ENCODE results near the gene ATP6V0A4.
"Not testable (repeated sequence)": the region's sequence is repeated elsewhere in the genome, so short reads cannot be mapped to it uniquely, and the experiment has no call there.

ATP6V0A4 gene

GRCh38 chr7:138829335-138829734 is 31.3 kb upstream of the ATP6V0A4 start:
- 82 to 89% methylated on average over 8 of the region's 11 CpGs for WGBS, 2 experiments (ENCODE audit: insufficient coverage in 2 of 2)

GRCh38 chr7:138828302-138828701 is 30.3 kb upstream of the ATP6V0A4 start:
- H3K36me3 ChIP-seq (ENCODE audit: control insufficient read depth, insufficient read depth, low read length), result no peaks in the 10 kb centered on the region
- H3K4me3 ChIP-seq (ENCODE audit: extremely low read depth, insufficient read depth, low read length, poor library complexity, severe bottlenecking), result no peak overlapping the region
- H3K4me1 ChIP-seq (ENCODE audit: control insufficient read depth, insufficient read depth, low read length, poor library complexity, severe bottlenecking), result no peaks in the 10 kb centered on the region
- no CpG with 5 or more reads among the region's 2 CpGs for WGBS, 2 experiments (ENCODE audit: insufficient coverage in 2 of 2)
- H3K27ac ChIP-seq (ENCODE audit: low read depth, low read length, severe bottlenecking), result no peak overlapping the region
- peaks cover 5% of the 10 kb centered on the region for H3K9me3 ChIP-seq (ENCODE audit: control insufficient read depth, low read length)

More at GRCh38 chr7:138829335-138829734, 31.3 kb upstream of the ATP6V0A4 start:
- Histone ChIP-seq H3K36me3 (ENCODE audit: control insufficient read depth, insufficient read depth, low read length) (peaks cover under 1% of the 10 kb centered on the region), H3K4me1 (ENCODE audit: control insufficient read depth, insufficient read depth, low read length, poor library complexity, severe bottlenecking) (no peaks in the 10 kb centered on the region), H3K9me3 (ENCODE audit: control insufficient read depth, low read length) (peaks cover 5% of the 10 kb centered on the region), H3K4me3 (ENCODE audit: extremely low read depth, insufficient read depth, low read length, poor library complexity, severe bottlenecking) (no peak overlapping the region), H3K27ac (ENCODE audit: low read depth, low read length, severe bottlenecking) (no peak overlapping the region)

DNA sequence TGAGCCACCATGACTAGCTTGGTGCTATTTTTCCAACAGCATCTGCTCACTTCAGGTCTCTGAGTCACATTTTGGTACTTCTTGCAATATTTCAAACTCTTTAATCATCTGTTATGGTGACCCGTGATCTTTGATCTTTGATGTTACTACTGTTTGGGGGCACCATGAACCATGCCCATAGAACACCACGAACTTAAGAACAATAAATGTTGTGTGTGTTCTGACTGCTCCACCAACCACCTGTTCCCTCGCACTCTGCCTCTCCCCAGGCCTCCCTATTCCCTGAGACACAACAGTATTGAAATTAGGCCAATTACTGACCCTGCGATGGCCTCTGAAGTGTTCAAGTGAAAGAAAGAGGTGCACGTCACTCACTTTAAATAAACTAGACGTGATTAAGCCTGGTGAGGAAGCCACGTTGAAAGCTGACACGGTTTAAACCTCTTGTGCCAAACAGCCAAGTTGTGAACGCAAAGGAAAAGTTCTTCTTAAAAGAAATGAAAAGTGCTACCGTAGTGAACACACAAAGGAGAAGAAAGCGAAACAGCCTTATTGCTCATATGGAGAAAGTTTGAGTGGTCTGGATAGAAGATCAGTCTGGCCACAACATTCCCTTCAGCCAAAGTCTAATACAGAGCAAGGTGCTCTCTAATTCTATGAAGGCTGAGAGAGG is 27.2 kb upstream of the ATP6V0A4 start:
- Histone ChIP-seq H3K4me1 (ENCODE audit: control insufficient read depth, insufficient read depth, low read length, poor library complexity, severe bottlenecking) (no peaks in the 10 kb centered on the region), H3K9me3 (ENCODE audit: control insufficient read depth, low read length) (peaks cover 5% of the 10 kb centered on the region), H3K36me3 (ENCODE audit: control insufficient read depth, insufficient read depth, low read length) (no peaks in the 10 kb centered on the region), H3K4me3 (ENCODE audit: extremely low read depth, insufficient read depth, low read length, poor library complexity, severe bottlenecking) (no peak overlapping the region), H3K27ac (ENCODE audit: low read depth, low read length, severe bottlenecking) (no peak overlapping the region)
- 90 to 93% methylated on average over 8 of the region's 11 CpGs for WGBS, 2 experiments (ENCODE audit: insufficient coverage in 2 of 2)

DNA sequence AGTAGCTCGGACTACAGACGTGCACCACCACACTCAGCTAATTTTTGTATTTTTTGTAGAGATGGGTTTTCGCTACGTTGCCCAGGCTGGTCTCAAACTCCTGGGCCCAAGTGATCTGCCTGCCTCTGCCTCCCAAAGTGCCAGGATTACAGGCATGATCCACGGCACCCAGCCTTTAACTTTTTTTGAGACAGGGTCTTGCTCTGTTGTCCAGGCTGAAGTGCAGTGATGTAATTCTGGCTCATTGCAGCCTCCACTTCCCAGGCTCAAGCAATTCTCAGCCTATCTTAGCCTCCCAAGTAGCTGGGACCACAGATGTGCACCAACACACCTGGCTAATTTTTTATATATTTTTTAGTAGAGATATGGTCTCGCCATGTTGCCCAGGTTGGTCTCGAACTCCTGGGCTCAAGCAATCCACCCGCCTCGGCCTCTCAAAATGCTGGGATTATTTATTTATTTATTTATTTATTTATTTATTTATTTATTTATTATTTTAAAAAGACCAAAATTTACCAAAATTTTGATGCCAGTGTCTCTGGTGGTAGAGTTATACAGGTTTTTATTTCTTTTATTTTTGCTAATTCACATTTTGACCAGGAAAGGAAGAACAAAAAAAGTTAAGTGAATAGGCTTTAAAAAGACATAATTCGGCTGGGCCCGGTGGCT is 25.0 kb upstream of the ATP6V0A4 start:
- Histone ChIP-seq H3K9me3 (ENCODE audit: control insufficient read depth, low read length) (peaks cover 5% of the 10 kb centered on the region), H3K27ac (ENCODE audit: low read depth, low read length, severe bottlenecking) (no peak overlapping the region), H3K4me1 (ENCODE audit: control insufficient read depth, insufficient read depth, low read length, poor library complexity, severe bottlenecking) (no peaks in the 10 kb centered on the region), H3K4me3 (ENCODE audit: extremely low read depth, insufficient read depth, low read length, poor library complexity, severe bottlenecking) (no peak overlapping the region), H3K36me3 (ENCODE audit: control insufficient read depth, insufficient read depth, low read length) (no peaks in the 10 kb centered on the region)
- 88 to 91% methylated on average over 1 to 6 of the region's 11 CpGs for WGBS, 2 experiments (ENCODE audit: insufficient coverage in 2 of 2)

- Histone ChIP-seq H3K27ac (ENCODE audit: low read depth, low read length, severe bottlenecking) (no peak overlapping the region), H3K36me3 (ENCODE audit: control insufficient read depth, insufficient read depth, low read length) (no peaks in the 10 kb centered on the region), H3K4me1 (ENCODE audit: control insufficient read depth, insufficient read depth, low read length, poor library complexity, severe bottlenecking) (no peaks in the 10 kb centered on the region), H3K4me3 (ENCODE audit: extremely low read depth, insufficient read depth, low read length, poor library complexity, severe bottlenecking) (no peak overlapping the region), H3K9me3 (ENCODE audit: control insufficient read depth, low read length) (peaks cover 5% of the 10 kb centered on the region)
- WGBS, 2 experiments (ENCODE audit: insufficient coverage in 2 of 2), result 85 to 91% methylated on average over 5 to 7 of the region's 7 CpGs
Measured at GRCh38 chr7:138821912-138822311, 23.9 kb upstream of the ATP6V0A4 start.

- no peaks in the 10 kb centered on the region for H3K4me1 ChIP-seq (ENCODE audit: control insufficient read depth, insufficient read depth, low read length, poor library complexity, severe bottlenecking)
- H3K4me3 ChIP-seq (ENCODE audit: extremely low read depth, insufficient read depth, low read length, poor library complexity, severe bottlenecking), result no peak overlapping the region
- WGBS, 2 experiments (ENCODE audit: insufficient coverage in 2 of 2), result 93 to 95% methylated on average over 2 to 3 of the region's 3 CpGs
- H3K9me3 ChIP-seq (ENCODE audit: control insufficient read depth, low read length), result no peaks in the 10 kb centered on the region
- H3K36me3 ChIP-seq (ENCODE audit: control insufficient read depth, insufficient read depth, low read length), result no peaks in the 10 kb centered on the region
- H3K27ac ChIP-seq (ENCODE audit: low read depth, low read length, severe bottlenecking), result no peak overlapping the region
Measured at GRCh38 chr7:138819625-138820024, 21.6 kb upstream of the ATP6V0A4 start.

- Histone ChIP-seq H3K4me3 (ENCODE audit: extremely low read depth, insufficient read depth, low read length, poor library complexity, severe bottlenecking) (no peak overlapping the region), H3K4me1 (ENCODE audit: control insufficient read depth, insufficient read depth, low read length, poor library complexity, severe bottlenecking) (no peaks in the 10 kb centered on the region), H3K36me3 (ENCODE audit: control insufficient read depth, insufficient read depth, low read length) (no peaks in the 10 kb centered on the region), H3K9me3 (ENCODE audit: control insufficient read depth, low read length) (no peaks in the 10 kb centered on the region), H3K27ac (ENCODE audit: low read depth, low read length, severe bottlenecking) (no peak overlapping the region)
- 80 to 82% methylated on average over 1 of the region's 1 CpG for WGBS, 2 experiments (ENCODE audit: insufficient coverage in 2 of 2)
Measured at GRCh38 chr7:138816650-138817049, 18.7 kb upstream of the ATP6V0A4 start.

DNA sequence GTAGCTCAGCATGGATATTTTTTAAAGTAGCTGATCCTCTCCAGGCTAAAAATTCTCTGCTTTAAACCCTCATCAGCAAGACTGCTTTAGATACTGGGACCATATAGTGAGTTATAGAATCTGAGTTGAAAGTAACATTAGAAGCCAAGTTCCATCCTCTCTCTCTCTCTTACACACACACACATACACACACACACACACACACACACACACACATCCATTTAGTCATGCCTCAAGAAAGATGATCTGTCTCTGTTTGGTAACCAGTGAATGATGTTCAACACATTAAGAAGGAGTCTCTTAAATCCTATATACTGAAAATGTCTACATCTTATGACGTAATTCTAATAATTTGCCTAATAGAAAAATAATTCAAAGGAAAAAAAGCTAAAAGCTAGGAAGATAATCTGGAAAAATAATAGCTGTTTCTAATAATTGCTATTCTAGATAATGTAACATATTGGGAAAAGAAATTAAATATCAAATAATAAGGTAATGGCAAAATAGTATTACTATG is 16.9 kb upstream of the ATP6V0A4 start:
- Histone ChIP-seq H3K36me3 (ENCODE audit: control insufficient read depth, insufficient read depth, low read length) (no peaks in the 10 kb centered on the region), H3K9me3 (ENCODE audit: control insufficient read depth, low read length) (no peaks in the 10 kb centered on the region), H3K4me3 (ENCODE audit: extremely low read depth, insufficient read depth, low read length, poor library complexity, severe bottlenecking) (no peak overlapping the region), H3K27ac (ENCODE audit: low read depth, low read length, severe bottlenecking) (no peak overlapping the region), H3K4me1 (ENCODE audit: control insufficient read depth, insufficient read depth, low read length, poor library complexity, severe bottlenecking) (no peaks in the 10 kb centered on the region)
- WGBS, 2 experiments (ENCODE audit: insufficient coverage in 2 of 2), result no CpG with 5 or more reads among the region's 1 CpG

GRCh38 chr7:138813945-138814344 is 15.9 kb upstream of the ATP6V0A4 start:
- H3K27ac ChIP-seq (ENCODE audit: low read depth, low read length, severe bottlenecking), result no peak overlapping the region
- H3K9me3 ChIP-seq (ENCODE audit: control insufficient read depth, low read length), result no peaks in the 10 kb centered on the region
- no peak overlapping the region for H3K4me3 ChIP-seq (ENCODE audit: extremely low read depth, insufficient read depth, low read length, poor library complexity, severe bottlenecking)
- WGBS, 2 experiments (ENCODE audit: insufficient coverage in 2 of 2), result 93% methylated on average over 2 of the region's 2 CpGs; no CpG with 5 or more reads in 1 of the 2 experiments
- no peaks in the 10 kb centered on the region for H3K4me1 ChIP-seq (ENCODE audit: control insufficient read depth, insufficient read depth, low read length, poor library complexity, severe bottlenecking)
- no peaks in the 10 kb centered on the region for H3K36me3 ChIP-seq (ENCODE audit: control insufficient read depth, insufficient read depth, low read length)

- not testable (repeated sequence) for H3K27ac ChIP-seq (ENCODE audit: low read depth, low read length, severe bottlenecking); H3K36me3 ChIP-seq (ENCODE audit: control insufficient read depth, insufficient read depth, low read length); H3K4me1 ChIP-seq (ENCODE audit: control insufficient read depth, insufficient read depth, low read length, poor library complexity, severe bottlenecking); H3K4me3 ChIP-seq (ENCODE audit: extremely low read depth, insufficient read depth, low read length, poor library complexity, severe bottlenecking); H3K9me3 ChIP-seq (ENCODE audit: control insufficient read depth, low read length)
- 86 to 100% methylated on average over 1 of the region's 2 CpGs for WGBS, 2 experiments (ENCODE audit: insufficient coverage in 2 of 2)
Measured at GRCh38 chr7:138811327-138811726, 13.3 kb upstream of the ATP6V0A4 start.

- no peaks in the 10 kb centered on the region for H3K36me3 ChIP-seq (ENCODE audit: control insufficient read depth, insufficient read depth, low read length)
- no peak overlapping the region for H3K27ac ChIP-seq (ENCODE audit: low read depth, low read length, severe bottlenecking)
- no peak overlapping the region for H3K4me3 ChIP-seq (ENCODE audit: extremely low read depth, insufficient read depth, low read length, poor library complexity, severe bottlenecking)
- WGBS, 2 experiments (ENCODE audit: insufficient coverage in 2 of 2), result 90 to 93% methylated on average over 2 of the region's 4 CpGs
- no peaks in the 10 kb centered on the region for H3K4me1 ChIP-seq (ENCODE audit: control insufficient read depth, insufficient read depth, low read length, poor library complexity, severe bottlenecking)
- no peaks in the 10 kb centered on the region for H3K9me3 ChIP-seq (ENCODE audit: control insufficient read depth, low read length)
Measured at GRCh38 chr7:138809346-138809745, 11.3 kb upstream of the ATP6V0A4 start.

Data from mesodermal cell (in vitro differentiated cells).